Measurements from ENCODE around the gene FN1.

DNA sequence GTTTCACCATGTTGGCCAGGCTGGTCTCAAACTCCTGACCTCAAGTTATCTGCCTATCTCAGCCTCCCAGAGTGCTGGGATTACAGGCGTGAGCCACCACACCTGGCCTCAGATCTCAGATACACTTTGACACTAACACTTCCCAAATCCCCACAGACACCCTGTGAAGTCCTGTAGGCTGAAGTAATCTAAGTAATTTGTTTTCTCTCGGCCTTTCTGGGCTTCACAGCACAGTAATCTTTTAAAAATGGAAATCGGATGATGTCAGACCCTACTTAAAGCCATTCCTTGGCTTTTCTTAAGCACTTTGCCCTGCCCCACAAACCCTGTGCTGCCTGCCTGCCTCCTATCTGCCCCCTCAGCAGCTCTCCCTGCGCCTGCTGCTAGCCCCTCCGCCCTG is 107.8 kb downstream of the FN1 start:
- TF ChIP-seq POLR2A (IDR thresholded peaks at IDR 0.05; ENCODE audit: low read depth, low read length): no peak
- TF ChIP-seq POLR2AphosphoS5 (IDR thresholded peaks at IDR 0.05; ENCODE audit: low read depth, low read length): no peak

Measured in GM12891 (cell line).